ENCODE results near the gene OR10H1.
"Not testable (repeated sequence)": the region's sequence is repeated elsewhere in the genome, so short reads cannot be mapped to it uniquely, and the experiment has no call there.

OR10H1 gene

GRCh38 chr19:15841875-15842569 is 26.6 kb upstream of the OR10H1 start:
- DNase-seq (ENCODE audit: low spot score): no peak

GRCh38 chr19:15840833-15841232 is 25.4 kb upstream of the OR10H1 start:
- no peaks in the 10 kb centered on the region for H3K27me3 ChIP-seq (ENCODE audit: insufficient read depth, poor library complexity, severe bottlenecking)
- DNase-seq (ENCODE audit: low spot score) (no peak), ATAC-seq (ENCODE audit: low read depth) (no peak)
- peaks cover 10% of the 10 kb centered on the region for H3K4me1 ChIP-seq (ENCODE audit: insufficient read depth, poor library complexity, severe bottlenecking)
- H3K4me3 ChIP-seq (ENCODE audit: severe bottlenecking): no peak overlapping the region
- H3K9me3 ChIP-seq (ENCODE audit: severe bottlenecking): no peaks in the 10 kb centered on the region
- H3K27ac ChIP-seq (ENCODE audit: poor library complexity, severe bottlenecking): no peak overlapping the region
- no peak for TF ChIP-seq CTCF (IDR thresholded peaks at IDR 0.05; ENCODE audit: poor library complexity, severe bottlenecking)
- peaks cover 2% of the 10 kb centered on the region for H3K36me3 ChIP-seq (ENCODE audit: low read depth)

More at GRCh38 chr19:15841875-15842569, 26.6 kb upstream of the OR10H1 start:
- Histone ChIP-seq H3K9me3 (ENCODE audit: severe bottlenecking) (no peaks in the 10 kb centered on the region), H3K27ac (ENCODE audit: poor library complexity, severe bottlenecking) (no peak overlapping the region), H3K36me3 (ENCODE audit: low read depth) (no peaks in the 10 kb centered on the region), H3K4me1 (ENCODE audit: insufficient read depth, poor library complexity, severe bottlenecking) (peaks cover 6% of the 10 kb centered on the region), H3K4me3 (ENCODE audit: severe bottlenecking) (no peak overlapping the region), H3K27me3 (ENCODE audit: insufficient read depth, poor library complexity, severe bottlenecking) (no peaks in the 10 kb centered on the region)
- no peak for TF ChIP-seq CTCF (IDR thresholded peaks at IDR 0.05; ENCODE audit: poor library complexity, severe bottlenecking)
- no peak for ATAC-seq (ENCODE audit: low read depth)

- H3K4me3 ChIP-seq (ENCODE audit: severe bottlenecking); H3K27ac ChIP-seq (ENCODE audit: poor library complexity, severe bottlenecking); H3K27me3 ChIP-seq (ENCODE audit: insufficient read depth, poor library complexity, severe bottlenecking); ATAC-seq (ENCODE audit: low read depth); H3K9me3 ChIP-seq (ENCODE audit: severe bottlenecking); DNase-seq (ENCODE audit: low spot score): not testable (repeated sequence)
- H3K36me3 ChIP-seq (ENCODE audit: low read depth): peaks cover 11% of the 10 kb centered on the region
- peaks cover 20% of the 10 kb centered on the region for H3K4me1 ChIP-seq (ENCODE audit: insufficient read depth, poor library complexity, severe bottlenecking)
Measured at GRCh38 chr19:15839888-15840287, 24.4 kb upstream of the OR10H1 start.

- Histone ChIP-seq H3K27me3 (ENCODE audit: insufficient read depth, poor library complexity, severe bottlenecking) (no peaks in the 10 kb centered on the region), H3K27ac (ENCODE audit: poor library complexity, severe bottlenecking) (peak overlapping the region; percentile 99), H3K36me3 (ENCODE audit: low read depth) (peaks cover 20% of the 10 kb centered on the region), H3K4me1 (ENCODE audit: insufficient read depth, poor library complexity, severe bottlenecking) (peaks cover 20% of the 10 kb centered on the region), H3K9me3 (ENCODE audit: severe bottlenecking) (no peaks in the 10 kb centered on the region), H3K4me3 (ENCODE audit: severe bottlenecking) (no peak overlapping the region)
- ATAC-seq (ENCODE audit: low read depth) (no peak), DNase-seq (ENCODE audit: low spot score) (no peak)
- TF ChIP-seq CTCF (IDR thresholded peaks at IDR 0.05; ENCODE audit: poor library complexity, severe bottlenecking): no peak
Measured at GRCh38 chr19:15838351-15838750, 22.9 kb upstream of the OR10H1 start.

GRCh38 chr19:15837221-15837731 is 21.8 kb upstream of the OR10H1 start:
- ATAC-seq (ENCODE audit: low read depth) (peak; percentile 26), DNase-seq (ENCODE audit: low spot score) (peak; percentile 73)
- Histone ChIP-seq H3K36me3 (ENCODE audit: low read depth) (peaks cover 28% of the 10 kb centered on the region), H3K4me3 (ENCODE audit: severe bottlenecking) (peak overlapping the region; percentile 51), H3K4me1 (ENCODE audit: insufficient read depth, poor library complexity, severe bottlenecking) (peaks cover 20% of the 10 kb centered on the region), H3K27ac (ENCODE audit: poor library complexity, severe bottlenecking) (peak overlapping the region; percentile 99), H3K9me3 (ENCODE audit: severe bottlenecking) (no peaks in the 10 kb centered on the region), H3K27me3 (ENCODE audit: insufficient read depth, poor library complexity, severe bottlenecking) (no peaks in the 10 kb centered on the region)
- TF ChIP-seq CTCF (IDR thresholded peaks at IDR 0.05; ENCODE audit: poor library complexity, severe bottlenecking): no peak
